CD4-positive, alpha-beta T cell (primary cell): ENCODE data around the gene RBM33. TPM values are rescaled to one million over a fixed set of nuclear protein-coding genes. Genes with fewer than 3 reads are reported as not detected.

Experiments used
- ATAC-seq: fragments of 200-7000 bp; cut with Tn5 transposase; one replicate; pipeline ENCODE4 v1.10.0; 2022; ENCODE audit warnings: mild to moderate bottlenecking; ENCODE audit not compliant: poor library complexity
- CTCF ChIA-PET: fragments of 350-600 bp; sonication (Branson Sonifier 250); formaldehyde crosslinking; loops from one replicate; lab custom pipeline; 2021; ENCODE audit warnings: antibody characterized with exemption, inconsistent platforms; lab: Charles Lee
- POLR2A ChIA-PET: fragments of 350-600 bp; sonication (Branson Sonifier 250); formaldehyde crosslinking; loops from one replicate; lab custom pipeline; 2021; ENCODE audit warnings: antibody characterized with exemption, inconsistent platforms; lab: Charles Lee
- DNase-seq, 14 experiments: peaks; one replicate each; pipeline ENCODE4 v3.0.0-alpha.2; 2013 to 2020; ENCODE audit warnings: mixed read lengths in 2 of 14
- H3K27ac ChIP-seq, 2 donors: one replicate each; pipeline versions ENCODE4 v1.5.1 to v1.7.0; 2013; ENCODE audit warnings: low read length in 2 of 2, low read depth in 1 of 2, mild to moderate bottlenecking in 1 of 2
- H3K27me3 ChIP-seq, 2 experiments: 1 replicate in 1 of 2; 2 replicates in 1 of 2; pipeline versions ENCODE4 v1.6.1 to v1.7.0; 2013; ENCODE audit warnings: low read length in 2 of 2, control low read depth in 1 of 2, mild to moderate bottlenecking in 1 of 2, moderate library complexity in 1 of 2; ENCODE audit not compliant: insufficient read depth in 2 of 2, control insufficient read depth in 1 of 2
- H3K36me3 ChIP-seq: one replicate; pipeline ENCODE4 v1.6.1; 2013; ENCODE audit warnings: low read length, control low read depth; ENCODE audit not compliant: insufficient read depth
- H3K4me1 ChIP-seq: one replicate; pipeline ENCODE4 v1.6.1; 2013; ENCODE audit warnings: low read length, control low read depth; ENCODE audit not compliant: insufficient read depth
- H3K4me3 ChIP-seq: one replicate; pipeline ENCODE4 v1.5.1; 2013; ENCODE audit warnings: mild to moderate bottlenecking, low read length, moderate library complexity
- H3K9me3 ChIP-seq, 2 experiments: 1 replicate in 1 of 2; 2 replicates in 1 of 2; pipeline versions ENCODE4 v1.6.1 to v1.7.0; 2013; ENCODE audit warnings: low read length in 2 of 2, mild to moderate bottlenecking in 2 of 2, control low read depth in 1 of 2, moderate library complexity in 1 of 2; ENCODE audit not compliant: control insufficient read depth in 1 of 2, insufficient read depth in 1 of 2
- H3K27ac Mint-ChIP-seq: one replicate; pipeline ENCODE4 v1.8.0; 2020; ENCODE audit warnings: mixed read lengths
- H3K27me3 Mint-ChIP-seq: one replicate; pipeline ENCODE4 v1.8.0; 2021; ENCODE audit warnings: mixed read lengths
- H3K36me3 Mint-ChIP-seq: one replicate; pipeline ENCODE4 v1.8.0; 2021; ENCODE audit warnings: low read depth, mixed read lengths
- H3K4me1 Mint-ChIP-seq: one replicate; pipeline ENCODE4 v1.8.0; 2021; ENCODE audit warnings: low read depth, mixed read lengths
- H3K4me3 Mint-ChIP-seq: one replicate; pipeline ENCODE4 v1.8.0; 2020; ENCODE audit warnings: mild to moderate bottlenecking, mixed read lengths
- H3K9me3 Mint-ChIP-seq: one replicate; pipeline ENCODE4 v1.8.0; 2020; ENCODE audit warnings: mixed read lengths
- CTCF ChIP-seq: fragments of 200-600 bp; IDR thresholded peaks from one replicate; pipeline ENCODE4 v1.8.0; 2022; ENCODE audit warnings: antibody characterized with exemption, mild to moderate bottlenecking
- intact Hi-C, 2 experiments: fragments of 100-400 bp; cut with DNase I in 1 of 2; cut with micrococcal nuclease in 1 of 2; formaldehyde crosslinking; loops; one replicate each; pipeline versions ENCODE4 v1.15.1 to v1.9.0; 2023 to 2025; cut with DNase I, micrococcal nuclease
- total RNA-seq, 174 experiments: library from RNA in 2 of 174; stranded (reverse) in 2 of 174; gene quantifications; one replicate each; pipeline ENCODE4 v1.2.3 and lab custom pipeline; 2021 to 2026

RBM33 gene
- total RNA-seq, 2 experiments from 2014 or later: 178 to 184 TPM

- Histone ChIP-seq H3K36me3 (peaks cover 39% of the 10 kb centered on the region), H3K9me3 (no peaks in the 10 kb centered on the region), H3K4me1 (peaks cover 20% of the 10 kb centered on the region), H3K4me3 (no peak overlapping the region), H3K27ac (no peak overlapping the region), H3K27me3 (no peaks in the 10 kb centered on the region)
- POLR2A ChIA-PET: no interaction called here
- intact Hi-C loops: no loop called here
- Mint-ChIP-seq H3K9me3 (no peaks in the 10 kb centered on the region), H3K27me3 (no peaks in the 10 kb centered on the region), H3K4me1 (peaks cover 91% of the 10 kb centered on the region), H3K27ac (no peak overlapping the region), H3K36me3 (peaks cover 75% of the 10 kb centered on the region), H3K4me3 (no peak overlapping the region)
- ATAC-seq (no peak), DNase-seq (no peak)
- TF ChIP-seq CTCF: no peak
- CTCF ChIA-PET: no interaction called here
These were observed 106.0 kb downstream of the RBM33 start for GRCh38 chr7:155750255-155751125.

GRCh38 chr7:155751409-155751808 lies 106.9 kb downstream of the RBM33 start:
- Mint-ChIP-seq H3K36me3 (peaks cover 71% of the 10 kb centered on the region), H3K27ac (peak overlapping the region; percentile 4), H3K27me3 (no peaks in the 10 kb centered on the region), H3K4me3 (no peak overlapping the region), H3K4me1 (peaks cover 91% of the 10 kb centered on the region), H3K9me3 (no peaks in the 10 kb centered on the region)
- intact Hi-C loops: no loop called here
- no peaks in the 10 kb centered on the region for H3K9me3 ChIP-seq
- ChIA-PET CTCF (no interaction called here), POLR2A (no interaction called here)
- no peaks in the 10 kb centered on the region for H3K27me3 ChIP-seq
- no peak for TF ChIP-seq CTCF
- H3K36me3 ChIP-seq: peaks cover 30% of the 10 kb centered on the region
- no peak overlapping the region for H3K4me3 ChIP-seq
- DNase-seq: no peak
- no peak for ATAC-seq
- peaks cover 20% of the 10 kb centered on the region for H3K4me1 ChIP-seq
- no peak overlapping the region for H3K27ac ChIP-seq

GRCh38 chr7:155752756-155753445 lies 108.4 kb downstream of the RBM33 start:
- DNase-seq: no peak
- TF ChIP-seq CTCF: no peak
- no peak for ATAC-seq
- peaks cover 94% of the 10 kb centered on the region for H3K4me1 Mint-ChIP-seq
- ChIA-PET CTCF (no interaction called here), POLR2A (no interaction called here)
- H3K4me3 Mint-ChIP-seq: peak overlapping the region; percentile 1
- H3K27ac Mint-ChIP-seq: peak overlapping the region; percentile 35
- peaks cover 73% of the 10 kb centered on the region for H3K36me3 Mint-ChIP-seq
- H3K4me1 ChIP-seq: peaks cover 20% of the 10 kb centered on the region
- no peak overlapping the region for H3K4me3 ChIP-seq
- no peaks in the 10 kb centered on the region for H3K27me3 ChIP-seq
- H3K27me3 Mint-ChIP-seq: no peaks in the 10 kb centered on the region
- H3K36me3 ChIP-seq: peaks cover 24% of the 10 kb centered on the region
- H3K9me3 ChIP-seq: no peaks in the 10 kb centered on the region
- H3K9me3 Mint-ChIP-seq: no peaks in the 10 kb centered on the region
- intact Hi-C loops: no loop called here
- no peak overlapping the region for H3K27ac ChIP-seq
